HepG2 (cell line): ENCODE data around the gene PLK3. TPM values are rescaled to one million over a fixed set of nuclear protein-coding genes. Genes with fewer than 3 reads are reported as not detected.

Source experiments
- FOXA3 ChIP-seq: IDR thresholded peaks from 2 replicates; pipeline ENCODE4 v1.6.1; 2016; ENCODE audit warnings: missing genetic modification reagents, missing compliant biosample characterization
- JUN ChIP-seq: sonication (generic); formaldehyde crosslinking; IDR thresholded peaks from 2 replicates; pipeline ENCODE4 v1.4.0; 2020; ENCODE audit warnings: mild to moderate bottlenecking, missing genetic modification reagents
- KDM5A ChIP-seq: fragments of 200-600 bp; sonication (generic); IDR thresholded peaks from 2 replicates; pipeline ENCODE4 v1.7.0; 2018; ENCODE audit warnings: antibody characterized with exemption, mild to moderate bottlenecking, low read length, borderline replicate concordance
- KMT2B ChIP-seq: IDR thresholded peaks from 2 replicates; pipeline ENCODE4 v1.6.1; 2016; ENCODE audit warnings: missing genetic modification reagents, missing compliant biosample characterization
- MEIS1 ChIP-seq: sonication (generic); formaldehyde crosslinking; IDR thresholded peaks from 2 replicates; pipeline ENCODE4 v1.9.0; 2021; ENCODE audit warnings: mild to moderate bottlenecking, missing genetic modification reagents, moderate library complexity, borderline replicate concordance
- POLR2AphosphoS2 ChIP-seq: IDR thresholded peaks from 2 replicates; pipeline ENCODE4 v1.6.1; 2011; ENCODE audit warnings: low read depth, low read length, improper control_type of control experiment
- RFXANK ChIP-seq: IDR thresholded peaks from 2 replicates; pipeline ENCODE4 v1.6.1; 2016
- SRSF4 ChIP-seq: fragments of 200-400 bp; formaldehyde crosslinking; IDR thresholded peaks from one replicate; pipeline ENCODE4 v1.6.1; 2018; ENCODE audit warnings: mild to moderate bottlenecking, low read depth, low read length, moderate library complexity; ENCODE audit not compliant: poor library complexity, severe bottlenecking
- TSC22D2 ChIP-seq: sonication (generic); formaldehyde crosslinking; IDR thresholded peaks from 2 replicates; pipeline ENCODE4 v1.5.1; 2020; ENCODE audit warnings: missing genetic modification reagents, mild to moderate bottlenecking, borderline replicate concordance
- ZMYM2 ChIP-seq: sonication (generic); formaldehyde crosslinking; IDR thresholded peaks from 2 replicates; pipeline ENCODE4 v1.8.0; 2022; ENCODE audit warnings: mild to moderate bottlenecking, missing genetic modification reagents
- ZNF605 ChIP-seq: sonication (generic); formaldehyde crosslinking; IDR thresholded peaks from 2 replicates; pipeline ENCODE4 v1.8.0; 2022; ENCODE audit warnings: mild to moderate bottlenecking, missing genetic modification reagents
- ZNF616 ChIP-seq: sonication (generic); formaldehyde crosslinking; IDR thresholded peaks from 2 replicates; pipeline ENCODE4 v1.5.0; 2020; ENCODE audit warnings: low read depth, mild to moderate bottlenecking, missing genetic modification reagents
- ZNF670 ChIP-seq: sonication (generic); formaldehyde crosslinking; IDR thresholded peaks from 2 replicates; pipeline ENCODE4 v1.8.0; 2022; ENCODE audit warnings: mild to moderate bottlenecking, missing genetic modification reagents, borderline replicate concordance
- ZNF781 ChIP-seq: sonication (generic); formaldehyde crosslinking; IDR thresholded peaks from 2 replicates; pipeline ENCODE4 v1.5.1; 2020; ENCODE audit warnings: borderline replicate concordance, mild to moderate bottlenecking, missing genetic modification reagents; ENCODE audit errors: not compliant biosample characterization
- ZNF782 ChIP-seq: sonication (generic); formaldehyde crosslinking; IDR thresholded peaks from 2 replicates; pipeline ENCODE4 v1.4.0; 2020; ENCODE audit warnings: missing genetic modification reagents, mild to moderate bottlenecking, borderline replicate concordance
- polyA plus RNA-seq, 8 experiments: library from polyadenylated mRNA; depleted of rRNA in 3 of 8; stranded (reverse) in 7 of 8; unstranded in 1 of 8; fragments of >200 nt; fragmentation: Illumina TruSeq in 4 of 8; extraction: Trizol in 4 of 8; gene quantifications; 2 replicates each; pipeline versions ENCODE4 v1.2.1 to v1.2.3, GENCODE V29; 2011 to 2016; ENCODE audit warnings: low read depth in 4 of 8, missing spikeins in 1 of 8, mixed read lengths in 1 of 8; ENCODE audit not compliant: insufficient read depth in 1 of 8
- total RNA-seq, 5 experiments: library from RNA; depleted of rRNA; stranded (reverse); fragments of >200 nt; fragmentation: Illumina TruSeq; extraction: Trizol; gene quantifications; 2 replicates each; pipeline ENCODE4 v1.2.3, GENCODE V29; 2016; ENCODE audit warnings: low read depth in 1 of 5
- TF ChIP-seq, protein P1 (sequence below): sonication (generic); formaldehyde crosslinking; IDR thresholded peaks from 2 replicates; pipeline ENCODE4 v1.8.0; 2022; ENCODE audit warnings: mild to moderate bottlenecking, missing genetic modification reagents, moderate library complexity
- TF ChIP-seq, protein P2 (sequence below): sonication (generic); formaldehyde crosslinking; IDR thresholded peaks from 2 replicates; pipeline ENCODE4 v1.8.0; 2022; ENCODE audit warnings: missing genetic modification reagents, low read depth, mild to moderate bottlenecking, borderline replicate concordance
- TF ChIP-seq, protein P3 (sequence below), 2 experiments: sonication (generic) in 1 of 2; formaldehyde crosslinking in 1 of 2; IDR thresholded peaks; 2 replicates each; pipeline versions ENCODE4 v1.6.1 to v1.9.0; 2014 to 2022; ENCODE audit warnings: antibody characterized with exemption in 1 of 2, borderline replicate concordance in 1 of 2, inconsistent platforms in 1 of 2, low read depth in 1 of 2, missing genetic modification reagents in 1 of 2
- TF ChIP-seq, protein P4 (sequence below): sonication (generic); formaldehyde crosslinking; IDR thresholded peaks from 2 replicates; pipeline ENCODE4 v1.8.1; 2023; ENCODE audit warnings: missing genetic modification reagents, inconsistent platforms, borderline replicate concordance

PLK3 gene
- total and polyA plus RNA-seq, 2 of the 13 experiments (the other 11 are each of a cell fraction or from before 2014, with no cell fraction given), result 9.8 to 16.9 TPM

DNA sequence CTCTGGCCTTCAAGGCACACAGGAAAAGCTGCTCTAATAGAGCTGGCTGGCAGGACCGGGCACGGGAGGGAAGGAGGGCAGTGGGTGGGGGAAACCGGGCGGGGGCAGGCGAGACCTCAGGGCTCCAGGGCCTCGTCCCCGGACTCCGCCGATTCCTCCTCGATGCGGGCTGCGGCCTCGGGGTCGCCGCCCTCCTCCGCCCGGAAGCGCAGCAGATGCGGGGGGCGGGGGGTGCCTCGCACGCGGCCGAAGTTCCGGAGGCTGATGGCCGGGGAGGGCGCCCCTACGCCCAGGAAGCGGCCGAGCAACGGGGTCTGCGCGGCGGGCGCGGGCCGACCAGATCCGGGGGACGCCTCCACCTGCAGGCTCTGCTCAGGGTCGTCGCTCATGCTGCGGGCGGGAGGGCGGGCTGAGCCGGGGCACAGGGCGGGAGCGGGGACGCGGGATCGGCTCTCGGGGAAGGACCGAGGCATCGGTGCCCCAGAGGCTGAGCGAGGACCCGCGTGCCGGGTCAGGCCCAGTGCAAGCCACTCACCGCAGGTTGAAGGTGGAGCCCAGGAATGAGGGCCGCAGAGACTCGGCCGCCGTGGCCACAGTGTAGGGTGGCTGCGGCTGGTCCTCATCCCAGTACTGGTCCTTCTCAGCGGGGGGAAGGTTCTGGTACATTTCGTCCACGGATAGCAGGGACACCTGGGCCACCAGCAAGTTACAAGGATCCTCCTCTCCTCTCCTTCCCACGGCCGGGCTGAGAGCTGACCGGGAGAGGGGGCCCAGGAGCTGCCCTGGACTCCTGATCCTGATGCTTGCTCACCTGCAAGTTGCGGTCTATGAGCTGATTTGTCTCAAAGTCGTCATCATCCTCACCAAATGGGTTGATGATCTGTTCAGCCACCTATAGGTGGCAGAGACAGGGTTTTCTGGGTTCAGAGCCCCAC lies 15.8 kb upstream of the PLK3 start (continued):
- no peak; the same call in 1 of the 2 replicates for TF ChIP-seq FOXA3
- TF ChIP-seq ZMYM2, result no peak
- TF ChIP-seq KDM5A, result no peak
- no peak for TF ChIP-seq ZNF605 (CRISPR knock-in tag)
- no peak for TF ChIP-seq ZNF670 (CRISPR knock-in tag)
- TF ChIP-seq, protein P1, sequence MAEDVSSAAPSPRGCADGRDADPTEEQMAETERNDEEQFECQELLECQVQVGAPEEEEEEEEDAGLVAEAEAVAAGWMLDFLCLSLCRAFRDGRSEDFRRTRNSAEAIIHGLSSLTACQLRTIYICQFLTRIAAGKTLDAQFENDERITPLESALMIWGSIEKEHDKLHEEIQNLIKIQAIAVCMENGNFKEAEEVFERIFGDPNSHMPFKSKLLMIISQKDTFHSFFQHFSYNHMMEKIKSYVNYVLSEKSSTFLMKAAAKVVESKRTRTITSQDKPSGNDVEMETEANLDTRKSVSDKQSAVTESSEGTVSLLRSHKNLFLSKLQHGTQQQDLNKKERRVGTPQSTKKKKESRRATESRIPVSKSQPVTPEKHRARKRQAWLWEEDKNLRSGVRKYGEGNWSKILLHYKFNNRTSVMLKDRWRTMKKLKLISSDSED (CRISPR knock-in tag), result no peak
- TF ChIP-seq ZNF782, result no peak
- TF ChIP-seq POLR2AphosphoS2, result no peak
- TF ChIP-seq KMT2B (CRISPR knock-in tag), result 0 out of 2 replicates have a peak, but pooled peaks have one; percentile 47
- TF ChIP-seq, protein P2, sequence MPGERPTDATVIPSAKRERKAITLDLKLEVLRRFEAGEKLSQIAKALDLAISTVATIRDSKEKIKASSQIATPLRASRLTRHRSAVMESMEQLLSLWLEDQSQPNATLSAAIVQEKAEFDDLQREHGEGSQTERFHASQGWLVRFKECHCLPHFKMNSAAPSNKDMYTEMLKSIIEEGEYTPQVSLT (CRISPR knock-in tag), result no peak
- TF ChIP-seq TSC22D2 (CRISPR knock-in tag), result 0 out of 2 replicates have a peak, but pooled peaks have one; percentile 35
- peak; percentile 14 for TF ChIP-seq ZNF781
- TF ChIP-seq MEIS1 (CRISPR knock-in tag), result peak; percentile 72; the same call in 1 of the 2 replicates
- TF ChIP-seq, protein P3, sequence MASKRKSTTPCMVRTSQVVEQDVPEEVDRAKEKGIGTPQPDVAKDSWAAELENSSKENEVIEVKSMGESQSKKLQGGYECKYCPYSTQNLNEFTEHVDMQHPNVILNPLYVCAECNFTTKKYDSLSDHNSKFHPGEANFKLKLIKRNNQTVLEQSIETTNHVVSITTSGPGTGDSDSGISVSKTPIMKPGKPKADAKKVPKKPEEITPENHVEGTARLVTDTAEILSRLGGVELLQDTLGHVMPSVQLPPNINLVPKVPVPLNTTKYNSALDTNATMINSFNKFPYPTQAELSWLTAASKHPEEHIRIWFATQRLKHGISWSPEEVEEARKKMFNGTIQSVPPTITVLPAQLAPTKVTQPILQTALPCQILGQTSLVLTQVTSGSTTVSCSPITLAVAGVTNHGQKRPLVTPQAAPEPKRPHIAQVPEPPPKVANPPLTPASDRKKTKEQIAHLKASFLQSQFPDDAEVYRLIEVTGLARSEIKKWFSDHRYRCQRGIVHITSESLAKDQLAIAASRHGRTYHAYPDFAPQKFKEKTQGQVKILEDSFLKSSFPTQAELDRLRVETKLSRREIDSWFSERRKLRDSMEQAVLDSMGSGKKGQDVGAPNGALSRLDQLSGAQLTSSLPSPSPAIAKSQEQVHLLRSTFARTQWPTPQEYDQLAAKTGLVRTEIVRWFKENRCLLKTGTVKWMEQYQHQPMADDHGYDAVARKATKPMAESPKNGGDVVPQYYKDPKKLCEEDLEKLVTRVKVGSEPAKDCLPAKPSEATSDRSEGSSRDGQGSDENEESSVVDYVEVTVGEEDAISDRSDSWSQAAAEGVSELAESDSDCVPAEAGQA (IDR thresholded peaks at IDR 0.05; ENCODE audit: low read depth), result no peak
- TF ChIP-seq, protein P3 (CRISPR knock-in tag; IDR thresholded peaks at IDR 0.05; ENCODE audit: borderline replicate concordance), result no peak
- TF ChIP-seq ZNF616 (CRISPR knock-in tag), result peak; percentile 85; the same call in 1 of the 2 replicates
- no peak for TF ChIP-seq SRSF4
- no peak for TF ChIP-seq JUN
- TF ChIP-seq RFXANK (CRISPR knock-in tag), result no peak
- TF ChIP-seq, protein P4, sequence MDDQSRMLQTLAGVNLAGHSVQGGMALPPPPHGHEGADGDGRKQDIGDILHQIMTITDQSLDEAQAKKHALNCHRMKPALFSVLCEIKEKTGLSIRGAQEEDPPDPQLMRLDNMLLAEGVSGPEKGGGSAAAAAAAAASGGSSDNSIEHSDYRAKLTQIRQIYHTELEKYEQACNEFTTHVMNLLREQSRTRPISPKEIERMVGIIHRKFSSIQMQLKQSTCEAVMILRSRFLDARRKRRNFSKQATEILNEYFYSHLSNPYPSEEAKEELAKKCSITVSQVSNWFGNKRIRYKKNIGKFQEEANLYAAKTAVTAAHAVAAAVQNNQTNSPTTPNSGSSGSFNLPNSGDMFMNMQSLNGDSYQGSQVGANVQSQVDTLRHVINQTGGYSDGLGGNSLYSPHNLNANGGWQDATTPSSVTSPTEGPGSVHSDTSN (CRISPR knock-in tag), result 0 out of 2 replicates have a peak, but pooled peaks have one; percentile 50
